Upper lobe of left lung (tissue), 4 donors: Measurements from ENCODE around the gene ATP11A.

ENCODE experiments used
- CTCF ChIP-seq, 6 experiments: fragments of 450-650 bp in 4 of 6; fragments of 200-600 bp in 2 of 6; sonication (generic) in 2 of 6; IDR thresholded peaks; one replicate each; pipeline ENCODE4 v1.5.1; 2016 to 2019; ENCODE audit warnings: antibody characterized with exemption in 6 of 6
- POLR2A ChIP-seq, 4 donors: fragments of 450-650 bp; IDR thresholded peaks; one replicate each; pipeline ENCODE4 v1.5.1; 2016 to 2017; ENCODE audit warnings: antibody characterized with exemption in 4 of 4, mild to moderate bottlenecking in 2 of 4
- POLR2AphosphoS5 ChIP-seq, 2 donors: sonication (generic); formaldehyde crosslinking; IDR thresholded peaks; one replicate each; pipeline ENCODE4 v1.5.1; 2017; ENCODE audit warnings: antibody characterized with exemption in 2 of 2

GRCh38 chr13:112880976-112881540, 191.2 kb downstream of the ATP11A start:
- TF ChIP-seq CTCF (IDR thresholded peaks at IDR 0.05) (no peak), POLR2A (IDR thresholded peaks at IDR 0.05) (no peak), POLR2AphosphoS5 (IDR thresholded peaks at IDR 0.05) (no peak)
